PC-3 (cell line): Measurements from ENCODE around the gene PRLH. TPM values are rescaled to one million over a fixed set of nuclear protein-coding genes. Genes with fewer than 3 reads are reported as not detected.

ENCODE experiments used
- ATAC-seq: fragments of 200-7000 bp; cut with Tn5 transposase; 2 replicates; pipeline ENCODE4 v1.9.1; 2020; ENCODE audit warnings: mild to moderate bottlenecking, moderate library complexity
- BruUV-seq: library from RNA; stranded (reverse); fragments of 400-500 nt; replicated peaks from 2 replicates; lab custom pipeline; 2021; lab: Mats Ljungman, UMichigan
- CTCF ChIA-PET: fragments of 300-600 bp; sonication (Branson Sonifier 250); formaldehyde crosslinking; loops from one replicate; lab custom pipeline; 2022; ENCODE audit warnings: antibody characterized with exemption; lab: Charles Lee
- POLR2A ChIA-PET: fragments of 300-600 bp; sonication (Branson Sonifier 250); formaldehyde crosslinking; loops from one replicate; lab custom pipeline; 2022; ENCODE audit warnings: antibody characterized with exemption; ENCODE audit not compliant: unreplicated experiment; lab: Charles Lee
- DNase-seq: peaks from one replicate; pipeline ENCODE4 v3.0.0-alpha.2; 2015
- H2AFZ ChIP-seq: fragments of 300-600 bp; sonication (generic); 2 replicates; pipeline ENCODE4 v1.6.0; 2016; ENCODE audit warnings: antibody characterized with exemption, low read length
- H3F3A ChIP-seq: fragments of 300-600 bp; sonication (generic); one replicate; pipeline ENCODE4 v1.6.0; 2017; ENCODE audit warnings: antibody characterized with exemption, low read length, control low read depth, mild to moderate bottlenecking; ENCODE audit not compliant: unreplicated experiment
- H3K27ac ChIP-seq: fragments of 300-600 bp; sonication (generic); 2 replicates; pipeline ENCODE4 v1.5.1; 2016; ENCODE audit warnings: mild to moderate bottlenecking, low read length
- H3K27me3 ChIP-seq: fragments of 300-600 bp; sonication (generic); 2 replicates; pipeline ENCODE4 v1.6.1; 2016; ENCODE audit warnings: low read length, mixed read lengths
- H3K36me3 ChIP-seq: fragments of 300-600 bp; sonication (generic); 2 replicates; pipeline ENCODE4 v1.6.1; 2016; ENCODE audit warnings: low read depth, mixed run types, low read length, mixed read lengths
- H3K4me1 ChIP-seq: fragments of 300-600 bp; sonication (generic); 2 replicates; pipeline ENCODE4 v1.5.1; 2016; ENCODE audit warnings: low read length; ENCODE audit not compliant: insufficient read depth
- H3K4me2 ChIP-seq: fragments of 300-600 bp; sonication (generic); 2 replicates; pipeline ENCODE4 v1.6.0; 2016; ENCODE audit warnings: low read length
- H3K4me3 ChIP-seq: fragments of 300-600 bp; sonication (generic); 2 replicates; pipeline ENCODE4 v1.5.1; 2016; ENCODE audit warnings: mild to moderate bottlenecking, low read length, mixed read lengths
- H3K79me2 ChIP-seq: fragments of 300-600 bp; sonication (generic); 2 replicates; pipeline ENCODE4 v1.6.1; 2017; ENCODE audit warnings: low read length, mixed read lengths
- H3K9ac ChIP-seq: fragments of 300-600 bp; sonication (generic); 2 replicates; pipeline ENCODE4 v1.6.0; 2016; ENCODE audit warnings: mild to moderate bottlenecking, low read length
- H3K9me2 ChIP-seq: fragments of 300-600 bp; sonication (generic); replicated peaks from 2 replicates; pipeline ENCODE4 v1.6.1; 2016; ENCODE audit warnings: mixed run types, low read length, mixed read lengths
- H3K9me3 ChIP-seq: fragments of 300-600 bp; sonication (generic); 2 replicates; pipeline ENCODE4 v1.6.1; 2016; ENCODE audit warnings: low read length, mixed read lengths
- H4K20me1 ChIP-seq: fragments of 300-600 bp; sonication (generic); 2 replicates; pipeline ENCODE4 v1.6.1; 2016; ENCODE audit warnings: low read length, mixed read lengths
- CTCF ChIP-seq: fragments of 300-600 bp; sonication (generic); conservative IDR thresholded peaks from 2 replicates; pipeline ENCODE4 v1.5.1; 2017; ENCODE audit warnings: antibody characterized with exemption, low read depth, mild to moderate bottlenecking, low read length
- EZH2 ChIP-seq: fragments of 300-600 bp; sonication (generic); IDR thresholded peaks from one replicate; pipeline ENCODE4 v1.6.1; 2017; ENCODE audit warnings: antibody characterized with exemption, mild to moderate bottlenecking, low read length; ENCODE audit not compliant: unreplicated experiment
- EZH2phosphoT487 ChIP-seq: fragments of 300-600 bp; sonication (generic); IDR thresholded peaks from 2 replicates; pipeline ENCODE4 v1.6.1; 2018; ENCODE audit warnings: mild to moderate bottlenecking, antibody characterized with exemption, low read length, borderline replicate concordance
- intact Hi-C: fragments of 100-400 bp; cut with micrococcal nuclease; formaldehyde crosslinking; loops from 2 replicates; pipeline ENCODE4 v1.9.0; 2023
- total RNA-seq: library from RNA; depleted of rRNA; stranded (reverse); fragments of >200 nt; gene quantifications from 2 replicates; pipeline ENCODE4 v1.2.3, GENCODE V29; 2014

The PRLH gene
- total RNA-seq, 1 experiment from 2014 or later: not detected

GRCh38 chr2:237535385-237536082 lies 30.8 kb upstream of the PRLH start:
- no peak for ATAC-seq
- peaks cover 63% of the 10 kb centered on the region for H3K36me3 ChIP-seq
- no peak overlapping the region for H2AFZ ChIP-seq
- H3K9ac ChIP-seq: no peak overlapping the region
- H4K20me1 ChIP-seq: no peaks in the 10 kb centered on the region
- no peaks in the 10 kb centered on the region for H3K9me2 ChIP-seq
- H3K4me2 ChIP-seq: no peak overlapping the region
- H3K79me2 ChIP-seq: no peaks in the 10 kb centered on the region
- no peak overlapping the region for H3K27ac ChIP-seq
- BruUV-seq: no TSS peak
- H3K4me3 ChIP-seq: no peak overlapping the region
- TF ChIP-seq EZH2phosphoT487 (no peak), CTCF (no peak), EZH2 (no peak)
- ChIA-PET POLR2A (no interaction called here), CTCF (no interaction called here)
- H3K9me3 ChIP-seq: no peaks in the 10 kb centered on the region
- no peaks in the 10 kb centered on the region for H3K27me3 ChIP-seq
- intact Hi-C loops: no loop called here
- no peaks in the 10 kb centered on the region for H3K4me1 ChIP-seq
- H3F3A ChIP-seq: peaks cover 3% of the 10 kb centered on the region
- no peak for DNase-seq

GRCh38 chr2:237536083-237536415 lies 30.3 kb upstream of the PRLH start:
- Histone ChIP-seq H3K27ac (no peak overlapping the region), H2AFZ (no peak overlapping the region), H3K9me2 (no peaks in the 10 kb centered on the region), H3K36me3 (peaks cover 62% of the 10 kb centered on the region), H4K20me1 (no peaks in the 10 kb centered on the region), H3K79me2 (no peaks in the 10 kb centered on the region), H3K9me3 (no peaks in the 10 kb centered on the region), H3F3A (peaks cover 2% of the 10 kb centered on the region), H3K9ac (no peak overlapping the region), H3K27me3 (no peaks in the 10 kb centered on the region), H3K4me1 (no peaks in the 10 kb centered on the region), H3K4me3 (no peak overlapping the region), H3K4me2 (no peak overlapping the region)
- TF ChIP-seq CTCF (no peak), EZH2phosphoT487 (no peak), EZH2 (no peak)
- ChIA-PET POLR2A (no interaction called here), CTCF (no interaction called here)
- DNase-seq (no peak), ATAC-seq (no peak)
- intact Hi-C loops: no loop called here
- no TSS peak for BruUV-seq

GRCh38 chr2:237536617-237537016 lies 29.8 kb upstream of the PRLH start:
- ChIA-PET POLR2A (no interaction called here), CTCF (no interaction called here)
- Histone ChIP-seq H4K20me1 (no peaks in the 10 kb centered on the region), H3K79me2 (no peaks in the 10 kb centered on the region), H3K36me3 (peaks cover 59% of the 10 kb centered on the region), H3K9me2 (no peaks in the 10 kb centered on the region), H3K4me3 (no peak overlapping the region), H3K27me3 (no peaks in the 10 kb centered on the region), H3K4me2 (no peak overlapping the region), H3K9me3 (no peaks in the 10 kb centered on the region), H2AFZ (no peak overlapping the region), H3F3A (no peaks in the 10 kb centered on the region), H3K27ac (no peak overlapping the region), H3K9ac (no peak overlapping the region), H3K4me1 (no peaks in the 10 kb centered on the region)
- no peak for ATAC-seq
- intact Hi-C loops: no loop called here
- no TSS peak for BruUV-seq
- no peak for DNase-seq
- TF ChIP-seq EZH2phosphoT487 (no peak), CTCF (no peak), EZH2 (no peak)
